COLO668 (cell line): ENCODE data around the gene CCR1.
"Not testable (repeated sequence)": the region's sequence is repeated elsewhere in the genome, so short reads cannot be mapped to it uniquely, and the experiment has no call there.

ENCODE experiments used
- DNase-seq: peaks from one replicate; lab custom pipeline; 2025; ENCODE audit not compliant: unreplicated experiment; lab: John Stamatoyannopoulos, UW

CCR1 gene

DNA sequence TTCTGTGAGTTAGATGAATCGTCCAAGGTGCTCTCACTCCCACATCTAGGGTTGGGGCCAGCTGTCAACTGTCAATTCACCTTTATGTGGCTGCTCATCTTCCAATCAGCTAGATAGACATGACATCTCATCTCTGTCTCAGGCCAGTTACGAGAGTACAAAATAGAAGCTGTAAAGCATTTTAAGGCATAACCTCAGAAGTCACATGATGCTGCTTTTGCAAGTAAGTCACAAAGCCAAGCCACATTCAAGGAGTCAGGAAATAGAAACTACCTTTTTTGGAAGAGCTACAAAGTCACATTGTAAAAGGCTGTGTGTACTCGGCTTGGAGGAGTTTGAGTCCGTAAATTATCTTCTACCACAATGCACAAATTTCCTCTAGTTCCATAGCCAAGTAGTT lies 5.1 kb upstream of the CCR1 start:
- DNase-seq, result no peak

DNA sequence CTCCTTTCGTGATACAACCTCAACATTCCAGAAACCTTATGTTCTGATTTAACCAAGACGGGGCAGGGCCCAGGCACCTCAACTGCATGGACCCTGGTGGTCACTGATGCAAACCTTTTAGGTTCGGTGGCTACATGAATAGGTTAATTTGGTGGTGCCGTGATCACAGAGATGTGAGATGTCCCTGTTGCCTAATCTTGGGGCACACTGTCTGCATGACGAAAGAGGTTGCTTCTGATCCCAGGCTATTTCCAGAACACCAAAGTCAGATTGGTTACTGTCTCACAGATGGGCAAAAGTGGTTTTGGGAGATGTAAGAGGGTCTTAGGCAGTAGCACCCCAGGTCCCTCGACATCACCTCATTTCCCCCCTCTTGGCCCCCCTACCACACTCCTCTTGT lies 4.0 kb upstream of the CCR1 start:
- DNase-seq, result no peak

- no peak for DNase-seq
These were observed 1.8 kb upstream of the CCR1 start for GRCh38 chr3:46209746-46210470.

GRCh38 chr3:46209053-46209452 lies 940 bp upstream of the CCR1 start:
- no peak for DNase-seq

DNA sequence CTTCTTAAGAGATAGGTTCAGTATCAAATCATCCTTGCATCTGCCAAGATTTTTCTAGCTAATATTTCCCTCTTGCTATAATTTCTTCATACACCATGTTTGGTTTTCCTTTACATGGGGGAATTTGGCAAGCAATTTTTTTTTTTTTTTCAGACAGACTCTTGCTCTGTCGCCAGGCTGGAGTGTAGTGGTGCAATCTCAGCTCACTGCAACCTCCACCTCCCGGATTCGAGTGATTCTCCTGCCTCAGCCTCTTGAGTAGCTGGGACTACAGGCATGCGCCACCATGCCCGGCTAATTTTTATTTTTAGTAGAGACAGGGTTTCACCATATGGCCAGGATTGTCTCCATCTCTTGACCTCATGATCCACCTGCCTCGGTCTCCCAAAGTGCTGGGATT lies 599 bp downstream of the CCR1 start:
- DNase-seq, result not testable (repeated sequence)

DNA sequence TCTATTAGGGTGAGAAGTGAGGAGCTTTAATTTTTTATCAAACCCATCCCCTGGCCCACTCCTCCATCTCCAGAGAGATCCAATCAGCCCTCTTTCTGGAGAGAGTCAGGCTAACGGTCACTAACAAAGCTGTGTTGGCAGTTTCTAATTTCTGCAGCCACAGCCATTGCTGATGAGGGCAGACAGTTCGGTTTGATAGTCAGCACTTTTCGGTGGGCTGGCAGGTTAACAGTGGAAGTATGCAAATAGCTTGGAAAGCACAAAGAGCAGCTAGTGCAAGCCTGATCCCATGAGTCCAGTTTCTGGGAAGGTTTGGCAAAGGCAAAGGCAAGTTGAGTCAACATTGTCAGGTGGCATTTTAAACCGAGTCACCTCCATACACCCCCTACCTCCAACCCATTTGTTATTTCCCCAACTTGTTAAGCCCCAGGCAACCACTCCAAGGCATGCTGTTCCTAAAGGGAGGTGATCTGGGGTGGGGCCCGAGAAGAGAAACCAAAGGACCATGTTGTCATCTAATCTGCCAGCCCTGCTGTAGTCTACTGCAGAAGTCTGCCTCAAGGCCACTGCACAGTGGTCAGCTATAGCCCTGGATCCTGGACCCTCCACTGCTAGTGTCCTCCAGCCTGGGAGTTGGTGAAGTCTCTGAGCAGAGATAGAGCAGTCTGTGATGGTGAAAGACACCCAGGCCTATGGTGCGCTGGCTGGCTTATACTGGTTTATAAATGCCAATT lies 1.7 kb downstream of the CCR1 start:
- no peak for DNase-seq

GRCh38 chr3:46205286-46205960 lies 2.7 kb downstream of the CCR1 start:
- no peak for DNase-seq

DNA sequence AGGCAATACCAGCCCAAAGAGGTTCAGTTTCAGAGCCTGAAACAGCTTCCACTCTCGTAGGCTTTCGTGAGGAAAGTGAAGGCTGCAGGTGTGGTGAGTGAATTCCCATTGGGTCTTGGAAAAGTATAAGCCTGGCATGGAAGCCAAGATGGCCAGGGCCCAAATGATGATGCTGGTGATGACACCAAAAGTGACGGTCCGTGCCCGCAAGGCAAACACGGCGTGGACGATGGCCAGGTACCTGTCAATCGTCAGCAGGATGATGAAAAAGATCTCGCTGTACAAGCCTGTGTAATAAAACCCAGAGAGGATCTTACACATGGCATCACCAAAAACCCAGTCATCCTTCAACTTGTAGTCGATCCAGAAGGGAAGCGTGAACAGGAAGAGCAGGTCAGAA lies 4.4 kb downstream of the CCR1 start:
- DNase-seq, result no peak

GRCh38 chr3:46202535-46202934 lies 5.6 kb downstream of the CCR1 start:
- no peak for DNase-seq

GRCh38 chr3:46200790-46201189 lies 7.3 kb downstream of the CCR1 start:
- no peak for DNase-seq

GRCh38 chr3:46200211-46200610 lies 7.9 kb downstream of the CCR1 start:
- no peak for DNase-seq

- DNase-seq, result no peak
These were observed 11.7 kb downstream of the CCR1 start for GRCh38 chr3:46196261-46196957.

GRCh38 chr3:46194868-46195553 lies 13.1 kb downstream of the CCR1 start:
- no peak for DNase-seq

DNA sequence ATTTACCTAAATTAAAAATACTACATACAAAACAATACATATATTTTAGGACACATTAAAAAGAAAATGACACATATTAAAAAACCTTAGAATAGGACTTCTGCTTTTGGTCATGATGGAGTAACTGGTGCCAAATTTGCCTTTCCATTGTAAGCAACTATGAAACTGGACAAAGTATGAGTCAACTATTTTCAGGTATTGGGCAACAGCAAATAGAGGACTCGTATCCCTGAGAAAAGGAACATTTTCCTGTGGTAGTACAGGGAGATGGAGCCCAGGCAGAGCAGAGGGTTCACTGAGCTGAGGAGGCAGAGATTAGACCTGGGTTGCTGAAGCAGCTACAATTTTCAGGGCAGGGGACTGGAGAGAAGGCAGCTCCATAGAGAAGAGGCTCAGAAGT lies 14.7 kb downstream of the CCR1 start:
- no peak for DNase-seq

GRCh38 chr3:46192939-46193338 lies 15.2 kb downstream of the CCR1 start:
- no peak for DNase-seq

DNA sequence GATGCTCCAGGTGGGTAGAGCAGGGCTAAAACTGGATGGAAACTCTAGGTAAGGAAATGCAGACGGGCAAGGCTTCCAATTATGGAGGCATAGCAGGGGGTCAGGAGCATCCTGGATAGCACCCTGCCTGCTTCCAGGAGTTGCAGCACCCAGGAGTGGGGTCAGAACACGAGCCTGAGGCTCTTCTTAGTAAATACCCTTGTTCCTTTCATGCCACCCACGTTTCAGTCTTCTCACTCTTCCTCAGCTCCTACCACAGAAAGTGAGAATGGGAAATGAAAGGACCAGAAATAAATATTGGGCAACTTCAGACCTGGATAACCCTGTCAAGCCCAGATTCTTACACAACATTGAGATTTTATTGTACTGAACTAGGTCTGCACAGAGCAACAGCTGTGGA lies 16.4 kb downstream of the CCR1 start:
- no peak for DNase-seq

- no peak for DNase-seq
These were observed 19.4 kb downstream of the CCR1 start for GRCh38 chr3:46188708-46189107.

GRCh38 chr3:46187876-46188275 lies 20.2 kb downstream of the CCR1 start:
- no peak for DNase-seq

DNA sequence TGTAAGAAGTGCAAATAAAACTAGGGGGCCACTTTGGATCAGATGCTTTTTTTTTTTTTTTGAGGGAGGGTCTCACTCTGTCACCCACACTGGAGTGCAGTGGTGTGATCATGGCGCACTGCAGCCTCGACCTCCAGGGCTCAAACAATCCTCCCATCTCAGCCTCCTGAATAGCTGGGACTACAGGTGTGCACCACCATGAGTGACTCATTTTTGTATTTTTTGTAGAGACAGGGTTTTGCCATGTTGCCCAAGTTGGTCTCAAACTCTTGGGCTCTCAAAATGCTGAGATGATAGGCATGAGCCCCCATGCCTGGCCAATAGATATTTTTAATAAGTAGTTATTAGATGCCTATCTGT lies 20.8 kb downstream of the CCR1 start:
- DNase-seq, result no peak

DNA sequence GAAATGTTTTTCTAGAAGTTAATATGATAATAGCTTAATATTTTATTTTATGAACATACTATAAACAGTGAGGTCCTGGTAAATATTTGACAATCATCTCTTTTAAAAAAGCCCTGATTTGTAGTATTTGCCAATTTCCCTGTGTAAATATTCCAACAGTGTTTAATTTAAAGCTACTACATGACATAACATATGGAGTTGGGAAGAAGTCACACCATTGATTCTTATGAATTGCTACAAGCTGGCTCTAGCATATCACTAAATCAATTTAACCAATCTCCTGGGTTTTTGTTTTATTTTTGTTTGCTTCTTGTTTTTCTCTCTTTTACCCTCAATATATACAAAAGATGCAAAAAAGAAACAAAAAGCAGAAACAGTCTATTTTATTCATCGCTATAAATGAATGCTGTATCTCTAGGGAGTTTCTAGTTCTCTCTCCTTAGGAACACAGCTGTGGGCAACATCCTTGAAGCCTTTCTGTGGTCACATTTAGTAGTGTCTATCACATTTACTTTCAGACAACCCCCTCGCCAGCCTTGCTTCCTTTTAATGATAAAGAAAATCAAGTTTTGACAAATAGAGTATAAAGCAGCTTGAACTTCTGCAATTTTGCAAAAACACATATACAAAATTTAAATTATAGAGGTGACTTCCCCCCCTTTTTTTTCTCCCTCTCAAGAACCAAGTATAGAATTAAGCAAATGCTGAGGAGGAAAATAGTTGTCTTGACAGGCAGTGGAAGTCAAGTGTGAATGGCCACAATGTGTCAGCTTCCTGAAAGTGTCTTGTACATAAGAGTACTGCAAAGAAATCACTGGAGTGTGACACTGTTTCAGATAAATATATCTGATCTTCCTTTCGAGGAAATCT lies 21.4 kb downstream of the CCR1 start:
- no peak for DNase-seq
